CD1c-positive myeloid dendritic cell (primary cell): ENCODE measurements around the gene GAL3ST2.
"Not testable (repeated sequence)": the region's sequence is repeated elsewhere in the genome, so short reads cannot be mapped to it uniquely, and the experiment has no call there.

ENCODE experiments used
- DNase-seq: peaks from one replicate; pipeline ENCODE4 v3.0.0-alpha.2; 2016; ENCODE audit errors: extremely low spot score

The GAL3ST2 gene

DNA sequence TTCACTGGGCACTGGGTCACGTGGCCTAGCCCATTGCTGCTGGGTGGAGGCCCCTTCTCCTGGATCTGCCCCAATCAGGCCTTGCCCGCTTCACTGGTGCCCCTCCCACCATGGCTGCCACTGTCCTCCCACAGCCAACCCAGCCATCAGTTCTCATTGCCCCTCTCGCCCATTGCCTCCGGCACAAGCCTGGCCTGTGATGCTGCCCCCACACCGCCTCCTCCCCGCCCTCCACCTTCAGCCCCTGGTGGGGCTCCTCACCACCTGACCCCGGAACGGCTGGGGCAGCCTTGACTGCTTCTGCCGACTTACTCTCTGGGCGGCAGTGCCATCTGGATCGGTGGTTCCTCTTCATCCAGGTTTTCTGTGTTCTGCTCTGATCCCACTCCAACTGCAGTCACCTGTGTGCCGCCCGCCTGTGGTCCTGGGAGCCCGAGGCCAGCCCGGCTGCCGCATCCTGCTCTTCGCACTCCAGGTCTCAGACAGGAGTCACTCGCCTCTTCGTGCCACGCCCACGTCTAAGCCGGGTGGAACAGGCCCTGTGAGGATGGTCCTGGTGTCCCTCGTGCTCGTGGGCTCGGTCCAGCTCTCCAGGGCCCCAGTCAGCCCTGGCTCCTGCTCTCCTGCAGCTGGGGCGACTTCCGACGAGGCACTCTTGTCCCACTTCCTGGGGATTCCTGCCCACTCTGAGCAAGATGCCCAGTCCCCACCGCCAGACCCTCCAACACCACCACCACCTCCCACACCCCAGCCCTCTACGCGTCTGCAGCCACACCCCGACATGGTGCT lies 28.0 kb upstream of the GAL3ST2 start:
- no peak for DNase-seq

DNA sequence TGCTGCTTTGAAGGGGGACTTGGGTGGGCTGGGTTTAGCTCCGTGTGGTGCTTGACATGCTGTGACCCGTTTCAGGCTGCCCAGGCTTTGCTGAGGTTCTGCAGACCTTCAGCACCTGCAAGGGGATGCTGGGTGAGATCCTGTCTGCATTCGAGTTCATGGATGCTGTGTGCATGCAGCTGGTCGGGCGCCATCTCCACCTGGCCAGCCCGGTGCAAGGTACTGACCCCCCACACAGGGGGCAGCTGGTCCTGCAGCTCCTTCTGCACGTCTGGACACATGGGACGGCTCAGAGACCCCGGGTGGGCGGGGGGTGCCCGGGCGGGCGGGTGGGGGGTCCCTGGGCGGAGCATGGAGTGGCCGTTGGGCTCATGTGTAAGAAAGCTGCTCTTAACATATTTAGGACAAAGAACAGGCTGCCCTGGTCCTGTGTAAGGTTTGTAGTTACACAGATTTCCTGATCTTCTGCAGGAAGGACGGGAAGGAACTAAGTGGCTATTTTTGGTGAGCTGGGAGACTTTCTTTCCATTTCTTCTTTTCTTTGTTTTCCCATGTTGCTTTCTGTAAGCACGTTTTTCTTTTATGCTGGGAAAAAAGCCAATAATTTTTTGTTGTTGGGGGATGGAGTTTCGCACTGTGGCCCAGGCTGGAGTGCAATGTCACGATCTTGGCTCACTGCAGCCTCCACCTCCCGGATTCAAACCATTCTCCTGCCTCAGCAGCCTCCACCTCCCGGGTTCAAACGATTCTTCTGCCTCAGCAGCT lies 26.4 kb upstream of the GAL3ST2 start:
- no peak for DNase-seq

DNA sequence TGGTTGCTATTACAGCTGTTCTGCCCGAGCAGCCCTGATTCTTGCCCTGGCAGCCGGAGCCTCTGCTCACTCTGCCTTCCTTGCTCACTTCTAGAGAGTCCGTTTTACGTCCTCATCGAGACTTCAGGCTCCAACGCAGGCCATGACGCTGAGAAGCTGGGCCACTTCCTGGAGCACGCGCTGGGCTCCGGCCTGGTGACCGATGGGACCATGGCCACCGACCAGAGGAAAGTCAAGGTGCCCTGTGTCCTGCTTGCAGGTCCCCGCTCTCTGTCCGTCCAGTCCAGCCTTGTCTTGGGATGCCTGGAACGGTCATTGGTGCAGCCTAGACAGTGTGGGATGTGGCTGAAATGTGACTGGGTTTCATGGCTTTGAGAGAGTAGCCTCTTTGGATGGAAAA lies 25.5 kb upstream of the GAL3ST2 start:
- no peak for DNase-seq

DNA sequence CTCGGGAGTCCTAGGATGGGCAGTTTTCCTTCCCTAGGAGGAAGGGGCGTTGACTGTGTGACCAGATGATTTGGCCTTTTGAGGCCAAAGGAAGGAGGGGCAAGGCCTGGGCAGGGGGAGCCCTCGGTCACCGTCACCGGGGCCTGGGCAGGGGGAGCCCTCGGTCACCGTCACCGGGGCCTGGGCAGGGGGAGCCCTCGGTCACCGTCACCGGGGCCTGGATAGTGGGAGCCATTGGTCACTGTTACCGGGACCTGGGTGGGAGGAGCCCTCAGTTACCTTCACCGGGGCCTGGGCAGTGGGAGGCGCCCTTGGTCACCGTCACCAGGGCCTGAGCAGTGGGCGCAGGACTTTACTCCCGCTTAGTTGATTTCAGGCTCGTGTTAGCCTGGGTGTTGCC lies 24.8 kb upstream of the GAL3ST2 start:
- no peak for DNase-seq

DNA sequence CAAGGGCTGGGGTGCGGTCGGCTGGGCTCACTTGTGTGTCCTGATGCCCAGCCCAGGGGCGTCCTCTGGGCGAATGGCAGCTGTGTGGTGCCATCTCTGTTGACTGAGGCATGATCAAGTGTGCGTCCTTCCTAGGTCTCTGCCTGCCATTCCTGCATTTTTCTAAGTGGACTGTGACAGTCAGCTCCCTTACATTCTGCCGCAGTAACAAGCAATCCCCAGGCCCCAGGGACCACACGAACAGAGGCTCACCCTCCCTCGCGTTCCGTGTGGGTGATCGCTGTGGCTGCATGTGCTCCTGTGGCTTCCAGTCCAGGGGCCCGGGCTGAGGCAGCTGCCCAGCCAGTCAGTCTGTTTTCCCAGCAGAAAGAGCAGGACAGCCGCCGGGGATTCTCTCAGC lies 24.4 kb upstream of the GAL3ST2 start:
- DNase-seq, result no peak

- no peak for DNase-seq
Observed at GRCh38 chr2:241752689-241753276, 23.8 kb upstream of the GAL3ST2 start.

GRCh38 chr2:241753493-241753892 lies 23.1 kb upstream of the GAL3ST2 start:
- DNase-seq, result no peak

DNA sequence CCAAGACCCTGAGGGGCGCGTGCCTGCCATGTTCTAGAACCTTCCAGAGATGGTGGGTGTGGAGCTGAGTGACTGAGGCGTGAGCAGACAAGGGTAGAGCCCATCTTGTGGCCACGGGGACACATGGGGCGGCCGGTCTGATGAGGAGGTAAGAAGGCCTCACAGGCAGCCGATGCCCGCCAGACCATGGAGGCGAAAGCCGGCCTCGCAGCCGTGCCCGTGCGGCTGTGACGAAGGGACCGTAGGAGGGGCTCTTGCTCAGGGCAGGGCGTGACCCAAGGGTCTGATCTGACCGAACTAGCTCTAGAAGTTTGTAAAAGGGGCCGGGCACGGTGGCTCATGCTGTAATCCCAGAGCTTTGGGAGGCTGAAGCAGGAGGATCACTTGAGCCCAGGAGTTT lies 22.6 kb upstream of the GAL3ST2 start:
- no peak for DNase-seq

GRCh38 chr2:241755166-241755565 lies 21.5 kb upstream of the GAL3ST2 start:
- no peak for DNase-seq

DNA sequence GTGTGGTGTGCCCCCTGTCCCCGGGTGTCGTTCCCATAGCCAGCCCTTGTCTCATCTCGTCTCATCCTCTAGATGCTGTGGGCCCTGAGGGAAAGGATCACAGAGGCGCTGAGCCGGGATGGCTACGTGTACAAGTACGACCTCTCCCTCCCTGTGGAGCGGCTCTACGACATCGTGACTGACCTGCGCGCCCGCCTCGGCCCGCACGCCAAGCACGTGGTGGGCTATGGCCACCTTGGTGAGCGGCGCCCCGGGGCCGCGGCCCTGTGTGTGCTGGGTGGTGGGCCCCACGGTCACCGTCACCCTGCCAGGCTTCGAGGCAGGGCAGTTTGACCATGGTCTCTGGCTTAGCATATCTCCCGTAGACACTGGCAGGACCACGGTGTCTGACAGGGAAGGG lies 20.8 kb upstream of the GAL3ST2 start:
- DNase-seq, result no peak

DNA sequence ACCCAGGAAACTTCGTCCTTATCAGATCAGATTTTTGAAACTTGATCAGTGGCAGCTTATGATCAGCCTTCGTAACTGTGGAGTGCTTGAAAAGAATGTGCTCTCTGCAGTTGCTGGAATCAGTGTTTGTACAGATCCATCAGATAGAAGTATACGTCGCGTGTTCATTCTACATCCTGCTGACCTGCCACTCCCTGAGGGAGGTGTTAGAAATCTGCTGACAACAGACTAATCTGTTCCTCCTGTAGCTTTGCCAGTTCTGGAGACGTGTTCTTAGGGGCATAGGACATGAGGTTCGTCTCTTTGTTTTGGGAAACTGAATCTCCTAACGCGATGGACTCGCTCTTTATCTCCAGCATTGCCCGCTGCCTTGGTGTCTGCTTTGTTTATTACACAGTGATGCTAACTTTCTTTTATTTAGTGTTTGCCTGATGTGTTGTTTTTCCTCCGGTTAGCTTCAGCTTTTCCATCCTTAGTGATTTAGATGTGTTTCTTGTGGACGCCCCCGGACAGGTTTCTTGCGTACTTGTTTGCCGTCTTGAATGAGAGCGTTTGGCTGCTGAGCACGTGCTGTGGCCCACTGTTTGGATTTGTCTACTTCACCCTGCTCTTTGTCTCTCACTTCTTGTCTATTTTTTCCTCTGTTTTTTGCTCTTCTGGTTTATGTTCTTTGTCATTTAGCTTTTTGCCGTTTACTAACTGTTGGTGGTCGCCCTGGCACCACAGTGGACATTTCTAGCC lies 17.4 kb upstream of the GAL3ST2 start:
- DNase-seq, result no peak

DNA sequence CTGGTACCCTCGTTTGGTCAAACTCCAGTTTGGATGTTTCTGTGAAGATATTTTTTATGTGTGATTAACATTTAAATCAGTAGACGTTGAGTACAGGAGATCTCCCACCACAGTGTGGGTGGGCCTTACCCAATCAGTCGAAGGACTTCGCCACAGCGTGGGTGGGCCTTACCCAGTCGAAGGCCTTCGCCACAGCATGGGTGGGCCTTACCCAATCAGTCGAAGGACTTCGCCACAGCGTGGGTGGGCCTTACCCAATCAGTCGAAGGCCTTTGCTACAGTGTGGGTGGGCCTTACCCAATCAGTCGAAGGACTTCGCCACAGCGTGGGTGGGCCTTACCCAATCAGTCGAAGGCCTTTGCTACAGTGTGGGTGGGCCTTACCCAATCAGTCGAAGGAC lies 16.7 kb upstream of the GAL3ST2 start:
- not testable (repeated sequence) for DNase-seq

DNA sequence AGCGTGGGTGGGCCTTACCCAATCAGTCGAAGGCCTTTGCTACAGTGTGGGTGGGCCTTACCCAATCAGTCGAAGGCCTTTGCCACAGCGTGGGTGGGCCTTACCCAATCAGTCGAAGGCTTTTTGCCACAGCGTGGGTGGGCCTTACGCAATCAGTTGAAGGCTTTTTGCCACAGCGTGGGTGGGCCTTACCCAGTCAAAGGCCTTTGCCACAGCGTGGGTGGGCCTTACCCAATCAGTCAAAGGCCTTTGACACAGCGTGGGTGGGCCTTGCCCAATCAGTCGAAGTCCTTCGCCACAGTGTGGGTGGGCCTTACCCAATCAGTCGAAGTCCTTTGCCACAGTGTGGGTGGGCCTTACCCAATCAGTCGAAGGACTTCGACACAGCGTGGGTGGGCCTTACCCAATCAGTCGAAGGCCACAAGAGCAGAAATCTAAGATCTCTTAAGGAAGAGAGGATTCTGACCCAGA lies 16.3 kb upstream of the GAL3ST2 start:
- peak; percentile 34 for DNase-seq

DNA sequence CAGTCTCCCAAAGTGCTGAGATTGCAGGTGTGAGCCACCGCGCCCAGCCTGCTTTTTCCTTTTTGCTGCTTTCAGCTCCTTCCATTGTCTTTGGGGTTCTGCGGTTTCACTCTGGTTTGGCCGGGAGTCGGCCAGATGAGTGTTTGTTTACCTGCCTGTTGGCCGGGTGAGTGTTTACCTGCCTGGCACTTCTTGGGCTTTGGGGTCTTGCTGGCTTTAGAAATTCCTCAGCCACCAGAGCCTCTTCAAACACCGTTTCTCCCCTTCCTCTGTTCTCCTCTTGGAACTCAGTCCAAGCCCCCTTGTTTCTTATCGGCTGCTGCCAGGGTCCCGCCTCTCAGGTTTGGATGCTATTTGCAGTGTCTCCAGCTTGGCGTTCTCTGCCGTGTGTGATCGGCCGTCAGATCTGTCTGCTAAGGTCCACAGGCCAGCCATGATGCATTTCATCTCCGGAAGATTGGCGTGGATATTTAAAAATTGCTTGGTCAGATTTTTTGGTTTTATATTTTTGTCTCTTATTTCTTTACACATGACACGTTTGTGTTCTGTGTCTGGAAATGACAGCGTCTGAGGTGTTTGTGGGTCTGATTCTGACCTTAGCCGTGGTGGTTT lies 14.2 kb upstream of the GAL3ST2 start:
- peak; percentile 3 for DNase-seq

- peak; percentile 17 for DNase-seq
Observed at GRCh38 chr2:241762933-241763369, 13.7 kb upstream of the GAL3ST2 start.

DNA sequence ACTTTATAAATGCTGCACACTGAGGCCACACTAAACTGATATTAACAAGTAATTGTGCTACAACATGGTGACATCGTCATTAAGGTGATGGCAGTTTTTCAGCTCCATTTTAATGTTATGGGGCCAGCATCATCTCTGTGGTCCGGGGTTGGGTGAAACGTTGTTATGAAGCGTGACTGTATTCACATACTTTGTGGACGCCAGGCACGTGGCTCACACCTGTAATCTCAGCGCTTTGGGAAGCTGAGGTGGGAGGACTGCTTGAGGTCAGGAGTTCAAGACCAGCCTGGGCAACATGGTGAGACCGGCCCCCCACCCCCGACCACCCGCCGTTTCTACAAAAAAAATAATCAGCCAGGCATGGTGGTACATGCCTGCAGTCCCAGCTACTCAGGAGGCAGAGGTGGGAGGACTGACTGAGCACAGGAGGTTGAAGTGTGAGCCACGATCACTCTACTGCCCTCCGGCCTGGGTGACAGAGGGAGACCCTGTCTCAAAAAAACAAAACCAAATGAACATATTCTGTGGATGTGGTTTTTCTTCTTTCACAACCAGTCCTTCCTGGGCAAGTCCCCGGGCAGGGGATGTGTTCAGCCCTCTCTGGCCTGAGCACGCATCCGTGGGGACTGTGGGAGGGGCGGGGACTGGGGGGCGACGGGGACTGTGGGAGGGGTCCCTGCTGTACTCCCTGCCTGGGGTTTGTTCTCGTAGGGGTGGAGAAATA lies 12.9 kb upstream of the GAL3ST2 start:
- no peak for DNase-seq

DNA sequence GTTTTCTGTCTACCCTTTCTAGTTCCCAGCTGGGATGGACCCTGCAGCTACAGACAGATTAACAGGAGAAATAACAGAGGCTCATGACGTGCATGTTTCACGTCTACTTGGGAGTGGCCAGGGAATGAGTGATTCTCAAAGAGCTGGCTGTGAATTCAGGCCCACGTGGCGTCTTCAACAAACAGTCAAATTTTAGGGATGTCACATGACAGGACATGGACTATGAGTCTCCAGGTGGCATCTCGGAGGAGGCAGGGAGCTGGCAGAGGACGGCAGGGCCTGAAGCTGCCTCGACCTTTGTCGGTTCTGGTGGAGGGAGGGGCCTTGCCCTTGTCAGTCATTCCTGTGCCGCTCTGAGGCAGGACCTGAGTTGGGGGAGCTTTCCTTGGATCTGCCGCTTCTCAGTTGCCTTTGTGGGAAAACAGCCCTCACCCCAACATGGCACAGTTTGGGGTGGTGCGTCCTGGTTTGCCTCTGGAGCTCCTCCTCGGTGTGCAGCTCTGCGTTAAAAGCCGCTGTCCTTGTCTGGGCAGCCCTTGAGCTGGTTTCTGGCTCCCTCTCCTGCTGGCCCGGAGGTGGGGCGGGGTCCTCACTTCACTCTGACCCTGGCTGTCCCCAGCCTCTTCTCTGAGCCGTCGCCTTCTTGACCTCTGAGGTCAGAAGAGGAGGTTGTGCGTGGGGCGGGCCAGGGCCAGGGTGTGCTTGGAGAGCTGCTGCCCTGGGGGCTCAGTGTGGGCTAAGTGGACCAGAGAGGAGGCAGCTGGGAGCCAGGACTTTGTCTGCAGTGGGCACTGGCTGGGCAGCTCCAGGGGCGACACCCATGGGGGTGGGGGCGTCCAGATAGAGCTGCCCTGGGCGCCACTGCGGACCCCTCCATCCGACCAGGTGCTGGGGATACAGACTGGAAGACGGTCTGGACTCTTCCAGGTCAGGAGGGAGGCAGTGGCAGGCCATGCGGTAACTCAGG lies 12.1 kb upstream of the GAL3ST2 start:
- no peak for DNase-seq

DNA sequence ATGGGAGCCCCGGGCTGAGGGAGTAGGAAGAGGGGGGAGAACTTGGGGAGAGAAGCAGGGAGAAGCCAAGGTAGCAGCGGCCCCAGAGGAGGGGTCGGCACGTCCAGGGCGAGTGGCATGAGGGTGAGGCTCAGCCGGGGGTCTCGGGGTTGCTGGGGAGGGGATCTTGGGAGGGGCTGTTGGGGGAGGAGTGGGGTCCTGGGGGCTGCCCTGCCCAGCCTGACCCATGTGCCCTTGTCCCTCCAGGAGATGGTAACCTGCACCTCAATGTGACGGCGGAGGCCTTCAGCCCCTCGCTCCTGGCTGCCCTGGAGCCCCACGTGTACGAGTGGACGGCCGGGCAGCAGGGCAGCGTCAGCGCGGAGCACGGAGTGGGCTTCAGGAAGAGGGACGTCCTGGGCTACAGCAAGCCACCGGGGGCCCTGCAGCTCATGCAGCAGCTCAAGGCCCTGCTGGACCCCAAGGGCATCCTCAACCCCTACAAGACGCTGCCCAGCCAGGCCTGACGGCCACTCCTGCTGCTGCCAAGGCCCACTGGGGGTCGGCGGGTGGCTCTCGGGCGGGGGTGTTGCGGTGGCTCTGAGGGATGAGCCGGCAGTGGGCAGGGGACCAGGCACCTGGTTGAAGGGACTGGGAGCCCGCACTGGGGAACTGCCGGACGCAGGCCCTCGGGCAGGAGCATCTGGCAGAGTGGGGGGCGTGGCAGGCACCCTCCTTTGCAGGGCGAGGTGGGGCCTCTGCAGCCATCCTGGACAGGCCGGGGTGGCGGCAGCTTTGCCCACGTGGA lies 9.0 kb upstream of the GAL3ST2 start:
- no peak for DNase-seq

GRCh38 chr2:241768251-241768711 lies 8.3 kb upstream of the GAL3ST2 start:
- no peak for DNase-seq
